ENCODE measurements around the gene RASAL2.

- TF ChIP-seq, protein P1, sequence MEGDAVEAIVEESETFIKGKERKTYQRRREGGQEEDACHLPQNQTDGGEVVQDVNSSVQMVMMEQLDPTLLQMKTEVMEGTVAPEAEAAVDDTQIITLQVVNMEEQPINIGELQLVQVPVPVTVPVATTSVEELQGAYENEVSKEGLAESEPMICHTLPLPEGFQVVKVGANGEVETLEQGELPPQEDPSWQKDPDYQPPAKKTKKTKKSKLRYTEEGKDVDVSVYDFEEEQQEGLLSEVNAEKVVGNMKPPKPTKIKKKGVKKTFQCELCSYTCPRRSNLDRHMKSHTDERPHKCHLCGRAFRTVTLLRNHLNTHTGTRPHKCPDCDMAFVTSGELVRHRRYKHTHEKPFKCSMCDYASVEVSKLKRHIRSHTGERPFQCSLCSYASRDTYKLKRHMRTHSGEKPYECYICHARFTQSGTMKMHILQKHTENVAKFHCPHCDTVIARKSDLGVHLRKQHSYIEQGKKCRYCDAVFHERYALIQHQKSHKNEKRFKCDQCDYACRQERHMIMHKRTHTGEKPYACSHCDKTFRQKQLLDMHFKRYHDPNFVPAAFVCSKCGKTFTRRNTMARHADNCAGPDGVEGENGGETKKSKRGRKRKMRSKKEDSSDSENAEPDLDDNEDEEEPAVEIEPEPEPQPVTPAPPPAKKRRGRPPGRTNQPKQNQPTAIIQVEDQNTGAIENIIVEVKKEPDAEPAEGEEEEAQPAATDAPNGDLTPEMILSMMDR (conservative IDR thresholded peaks at IDR 0.05 in 1 of 2, IDR thresholded peaks at IDR 0.05 in 1 of 2; ENCODE audit: extremely low read depth in 1 of 2, insufficient read depth in 1 of 2, low read depth in 1 of 2, low read length in 2 of 2): no peak
- no peak for TF ChIP-seq EZH2 (IDR thresholded peaks at IDR 0.05; ENCODE audit: borderline replicate concordance, low read length)
These were observed 129.4 kb downstream of the RASAL2 start for GRCh38 chr1:178223289-178223688.

Measured in mammary epithelial cell (primary cell).